IMR-90 (cell line): ENCODE results near the gene KRT6A. TPM values are rescaled to one million over a fixed set of nuclear protein-coding genes. Genes with fewer than 3 reads are reported as not detected.

Experiments
- ATAC-seq: fragments of 200-7000 bp; cut with Tn5 transposase; 2 replicates; pipeline ENCODE4 v1.9.1; 2020; ENCODE audit warnings: low read depth, mild to moderate bottlenecking, moderate library complexity
- BruUV-seq: library from RNA; stranded (reverse); fragments of 400-500 nt; replicated peaks from 2 replicates; lab custom pipeline; 2021; lab: Mats Ljungman, UMichigan
- CTCF ChIA-PET: fragments of 300-600 bp; formaldehyde crosslinking; extraction: SDS; loops from one replicate; lab custom pipeline; 2021; ENCODE audit warnings: antibody characterized with exemption; lab: Yijun Ruan, JAX
- POLR2A ChIA-PET: fragments of 300-600 bp; sonication (Branson Sonifier 250); formaldehyde crosslinking; loops from one replicate; lab custom pipeline; 2022; ENCODE audit warnings: antibody characterized with exemption; ENCODE audit not compliant: unreplicated experiment; lab: Charles Lee
- DNase-seq: peaks from one replicate; pipeline ENCODE4 v3.0.0; 2013
- H2AFZ ChIP-seq: replicated peaks from 2 replicates; pipeline ENCODE3; 2013; ENCODE audit warnings: low read length, mild to moderate bottlenecking; ENCODE audit not compliant: poor library complexity
- H2AK5ac ChIP-seq: 2 replicates; pipeline ENCODE4 v1.6.1; 2013; ENCODE audit warnings: low read depth, low read length, inconsistent platforms
- H2AK9ac ChIP-seq: replicated peaks from 2 replicates; pipeline ENCODE3; 2013; ENCODE audit warnings: mild to moderate bottlenecking, low read depth, low read length, moderate library complexity; ENCODE audit not compliant: poor library complexity
- H2BK120ac ChIP-seq: 2 replicates; pipeline ENCODE4 v1.6.1; 2013; ENCODE audit warnings: low read depth, low read length, inconsistent platforms
- H2BK15ac ChIP-seq: 3 replicates; pipeline ENCODE4 v1.6.1; 2013; ENCODE audit warnings: low read depth, low read length, inconsistent platforms
- H2BK20ac ChIP-seq: 2 replicates; pipeline ENCODE4 v1.6.1; 2013; ENCODE audit warnings: low read depth, mild to moderate bottlenecking, inconsistent platforms, low read length, moderate library complexity
- H2BK5ac ChIP-seq: 2 replicates; pipeline ENCODE4 v1.6.1; 2013; ENCODE audit warnings: mild to moderate bottlenecking, low read depth, low read length, inconsistent platforms; ENCODE audit not compliant: poor library complexity, severe bottlenecking
- H3K14ac ChIP-seq: replicated peaks from 2 replicates; pipeline ENCODE4 v1.6.1; 2013; ENCODE audit warnings: low read depth, low read length, inconsistent platforms
- H3K18ac ChIP-seq: 2 replicates; pipeline ENCODE4 v1.6.1; 2013; ENCODE audit warnings: low read depth, low read length, control low read depth
- H3K23ac ChIP-seq: 2 replicates; pipeline ENCODE4 v1.6.1; 2013; ENCODE audit warnings: low read depth, low read length, inconsistent platforms
- H3K27ac ChIP-seq: 2 replicates; pipeline ENCODE4 v1.5.1; 2013; ENCODE audit warnings: mild to moderate bottlenecking, control low read depth, low read length; ENCODE audit not compliant: insufficient read depth
- H3K27me3 ChIP-seq: 2 replicates; pipeline ENCODE4 v1.6.1; 2013; ENCODE audit warnings: low read length; ENCODE audit not compliant: control insufficient read depth, insufficient read depth
- H3K36me3 ChIP-seq: 2 replicates; pipeline ENCODE4 v1.6.1; 2013; ENCODE audit warnings: low read length, mixed read lengths; ENCODE audit not compliant: control insufficient read depth, insufficient read depth
- H3K4ac ChIP-seq: 2 replicates; pipeline ENCODE4 v1.6.1; 2013; ENCODE audit warnings: low read depth, low read length, inconsistent platforms
- H3K4me1 ChIP-seq: 2 replicates; pipeline ENCODE4 v1.6.1; 2013; ENCODE audit warnings: low read length, mixed read lengths; ENCODE audit not compliant: control insufficient read depth, insufficient read depth
- H3K4me2 ChIP-seq: 2 replicates; pipeline ENCODE4 v1.6.1; 2013; ENCODE audit warnings: low read depth, mild to moderate bottlenecking, control low read depth, low read length, moderate library complexity
- H3K4me3 ChIP-seq: 2 replicates; pipeline ENCODE4 v1.5.1; 2013; ENCODE audit warnings: low read depth, mild to moderate bottlenecking, control low read depth, low read length, moderate library complexity; ENCODE audit not compliant: insufficient read depth
- H3K56ac ChIP-seq: 2 replicates; pipeline ENCODE4 v1.6.1; 2013; ENCODE audit warnings: low read length, inconsistent platforms; ENCODE audit not compliant: insufficient read depth; ENCODE audit errors: extremely low read depth
- H3K79me1 ChIP-seq, 2 experiments: 2 replicates each; pipeline ENCODE4 v1.6.1; 2013; ENCODE audit warnings: low read length in 2 of 2, inconsistent platforms in 1 of 2, low read depth in 1 of 2
- H3K9ac ChIP-seq: 2 replicates; pipeline ENCODE4 v1.6.1; 2013; ENCODE audit warnings: low read depth, low read length, control low read depth
- H3K9me1 ChIP-seq: 2 replicates; pipeline ENCODE4 v1.6.1; 2013; ENCODE audit warnings: low read length, inconsistent platforms; ENCODE audit not compliant: insufficient read depth
- H3K9me3 ChIP-seq: 2 replicates; pipeline ENCODE4 v1.6.1; 2013; ENCODE audit warnings: low read length; ENCODE audit not compliant: control insufficient read depth, insufficient read depth
- H4K20me1 ChIP-seq: 2 replicates; pipeline ENCODE4 v1.6.1; 2013; ENCODE audit warnings: low read length, inconsistent platforms; ENCODE audit not compliant: insufficient read depth
- H4K5ac ChIP-seq: 2 replicates; pipeline ENCODE4 v1.6.1; 2013; ENCODE audit warnings: mild to moderate bottlenecking, low read depth, low read length, control low read depth
- H4K8ac ChIP-seq, 2 experiments: 2 replicates each; pipeline ENCODE4 v1.6.1; 2013; ENCODE audit warnings: low read depth in 2 of 2, low read length in 2 of 2, control low read depth in 1 of 2, inconsistent platforms in 1 of 2
- H4K91ac ChIP-seq: 2 replicates; pipeline ENCODE4 v1.6.1; 2013; ENCODE audit warnings: low read depth, low read length, inconsistent platforms; ENCODE audit not compliant: insufficient read depth
- BHLHE40 ChIP-seq: fragments of 150-350 bp; IDR thresholded peaks from 2 replicates; pipeline ENCODE4 v1.6.1; 2016; ENCODE audit warnings: mild to moderate bottlenecking, low read depth, low read length
- CEBPB ChIP-seq: IDR thresholded peaks from 2 replicates; pipeline ENCODE4 v1.6.1; 2012; ENCODE audit warnings: low read depth, low read length, improper control_type of control experiment
- CHD1 ChIP-seq: IDR thresholded peaks from 2 replicates; pipeline ENCODE4 v1.6.1; 2012; ENCODE audit warnings: low read depth, low read length, improper control_type of control experiment
- CTCF ChIP-seq: conservative IDR thresholded peaks from 2 replicates; pipeline ENCODE4 v1.5.1; 2012; ENCODE audit warnings: mild to moderate bottlenecking, low read depth, low read length, improper control_type of control experiment
- ELK1 ChIP-seq: fragments of 150-350 bp; IDR thresholded peaks from 2 replicates; pipeline ENCODE4 v1.6.1; 2016; ENCODE audit warnings: low read depth, mild to moderate bottlenecking, low read length, moderate library complexity, borderline replicate concordance
- FOS ChIP-seq: fragments of 150-350 bp; IDR thresholded peaks from 2 replicates; pipeline ENCODE4 v1.6.1; 2016; ENCODE audit warnings: low read depth, low read length
- MAFK ChIP-seq: IDR thresholded peaks from 2 replicates; pipeline ENCODE4 v1.6.1; 2012; ENCODE audit warnings: low read depth, low read length, improper control_type of control experiment
- MAZ ChIP-seq: IDR thresholded peaks from 2 replicates; pipeline ENCODE4 v1.6.1; 2012; ENCODE audit warnings: low read depth, mild to moderate bottlenecking, low read length, improper control_type of control experiment, moderate library complexity, borderline replicate concordance
- MXI1 ChIP-seq: IDR thresholded peaks from 2 replicates; pipeline ENCODE4 v1.6.1; 2012; ENCODE audit warnings: low read depth, mild to moderate bottlenecking, low read length, moderate library complexity, borderline replicate concordance
- NFE2L2 ChIP-seq: fragments of 150-350 bp; IDR thresholded peaks from 2 replicates; pipeline ENCODE4 v1.6.1; 2016; ENCODE audit warnings: low read depth, mild to moderate bottlenecking, low read length
- POLR2A ChIP-seq: IDR thresholded peaks from 2 replicates; pipeline ENCODE4 v1.6.1; 2012; ENCODE audit warnings: mild to moderate bottlenecking, low read depth, low read length
- RAD21 ChIP-seq: IDR thresholded peaks from 2 replicates; pipeline ENCODE4 v1.6.1; 2012; ENCODE audit warnings: low read length, improper control_type of control experiment
- RCOR1 ChIP-seq: IDR thresholded peaks from 2 replicates; pipeline ENCODE4 v1.6.1; 2012; ENCODE audit warnings: mild to moderate bottlenecking, low read length, improper control_type of control experiment; ENCODE audit not compliant: insufficient replicate concordance
- RFX5 ChIP-seq: IDR thresholded peaks from 2 replicates; pipeline ENCODE4 v1.8.0; 2012; ENCODE audit warnings: low read depth, mild to moderate bottlenecking, low read length, moderate library complexity
- SMC3 ChIP-seq: fragments of 150-350 bp; IDR thresholded peaks from 2 replicates; pipeline ENCODE4 v1.6.1; 2016; ENCODE audit warnings: low read depth, mild to moderate bottlenecking, antibody characterized with exemption, low read length, moderate library complexity
- USF2 ChIP-seq: fragments of 150-350 bp; IDR thresholded peaks from 2 replicates; pipeline ENCODE4 v1.6.1; 2017; ENCODE audit warnings: mild to moderate bottlenecking, antibody characterized with exemption, low read length, low read depth
- WGBS, 2 experiments: methylation state at CpG; one replicate each; pipeline versions ENCODE4 v1.1.5 to v1.1.7; 2013; ENCODE audit warnings: missing lambda C conversion rate in 2 of 2; ENCODE audit not compliant: insufficient read length in 1 of 2; ENCODE audit errors: extremely low coverage in 2 of 2; 5-methylcytosine and 5-hydroxymethylcytosine counted together
- dilution Hi-C: fragments of 300-500 bp; cut with HindIII; formaldehyde crosslinking; loops from one replicate; pipeline ENCODE4 v1.14.3; 2018; ENCODE audit warnings: low sequenced_read_pairs; ENCODE audit not compliant: unreplicated experiment
- in situ Hi-C: fragments of 300-500 bp; cut with MboI; formaldehyde crosslinking; loops from 3 replicates; pipeline ENCODE4 v1.14.3; 2019; ENCODE audit warnings: low sequenced_read_pairs, inconsistent platforms, mixed read lengths
- intact Hi-C: fragments of 100-400 bp; cut with micrococcal nuclease; formaldehyde crosslinking; loops from 2 replicates; pipeline ENCODE4 v1.10.0; 2022
- polyA plus RNA-seq, 3 experiments: library from polyadenylated mRNA; depleted of rRNA; stranded (reverse); fragments of >200 nt; gene quantifications; 2 replicates each; pipeline ENCODE4 v1.2.3, GENCODE V29; 2012; ENCODE audit warnings: low replicate concordance in 1 of 3
- total RNA-seq: library from RNA; depleted of rRNA; stranded (reverse); fragments of >200 nt; gene quantifications from 2 replicates; pipeline ENCODE4 v1.2.3, GENCODE V29; 2012

KRT6A gene
- total and polyA plus RNA-seq, 2 of the 4 experiments (the other 2 are of a cell fraction), result not detected

- no peak overlapping the region for H3K18ac ChIP-seq
- no peak overlapping the region for H2BK20ac ChIP-seq
- no peaks in the 10 kb centered on the region for H4K20me1 ChIP-seq
- H2BK120ac ChIP-seq, result no peak overlapping the region
- H2AFZ ChIP-seq, result no peak overlapping the region
- DNase-seq, result no peak
- POLR2A ChIA-PET, result no interaction called here
- H2AK5ac ChIP-seq, result no peak overlapping the region
- no peak overlapping the region for H3K14ac ChIP-seq
- H3K9me3 ChIP-seq, result no peaks in the 10 kb centered on the region
- intact Hi-C loops (no loop called here), dilution Hi-C loops (no loop called here), in situ Hi-C loops (no loop called here)
- CTCF ChIA-PET, result no interaction called here
- H3K4ac ChIP-seq, result no peak overlapping the region
- no peak for TF ChIP-seq RFX5
- no peak for TF ChIP-seq RCOR1
- no peak for TF ChIP-seq NFE2L2
- TF ChIP-seq RAD21, result no peak
- TF ChIP-seq FOS, result no peak
- TF ChIP-seq CTCF, result no peak
- TF ChIP-seq USF2, result no peak
- no peak for TF ChIP-seq SMC3
- TF ChIP-seq CHD1, result no peak
- TF ChIP-seq MAZ, result no peak
- TF ChIP-seq MAFK, result no peak
- no peak for TF ChIP-seq MXI1
- no peak for TF ChIP-seq CEBPB
- TF ChIP-seq BHLHE40, result no peak
- TF ChIP-seq ELK1, result no peak
- TF ChIP-seq POLR2A, result no peak
- H4K91ac ChIP-seq, result no peak overlapping the region
- H4K8ac ChIP-seq, result no peak overlapping the region
- H3K27ac ChIP-seq, result no peak overlapping the region
- H3K36me3 ChIP-seq, result no peaks in the 10 kb centered on the region
- no peaks in the 10 kb centered on the region for H3K4me1 ChIP-seq
- H3K27me3 ChIP-seq, result peaks cover 7% of the 10 kb centered on the region; the same call in 1 of the 2 replicates
- H2BK15ac ChIP-seq, result no peak overlapping the region
- H3K4me3 ChIP-seq, result no peak overlapping the region
- H3K23ac ChIP-seq, result no peak overlapping the region
- no peak overlapping the region for H3K4me2 ChIP-seq
- no peak overlapping the region for H3K9ac ChIP-seq
- no peak overlapping the region for H2AK9ac ChIP-seq
- no peaks in the 10 kb centered on the region for H3K9me1 ChIP-seq
- H3K56ac ChIP-seq, result no peak overlapping the region
- no TSS peak for BruUV-seq
- no peak for ATAC-seq
- H3K79me1 ChIP-seq, result no peaks in the 10 kb centered on the region
- no CpG with 5 or more reads among the region's 2 CpGs for WGBS, 2 experiments
- no peak overlapping the region for H2BK5ac ChIP-seq
- H4K5ac ChIP-seq, result no peak overlapping the region
Observed at GRCh38 chr12:52464897-52465296, 28.2 kb downstream of the KRT6A start.
